Fibroblast of peridontal ligament (primary cell): ENCODE data around the gene LILRB3.
A peak's percentile ranks its signal among the peaks of the same experiment; 100 is the strongest.
"Not testable (repeated sequence)": the region's sequence is repeated elsewhere in the genome, so short reads cannot be mapped to it uniquely, and the experiment has no call there.

Experiments used
- DNase-seq: peaks from one replicate; pipeline ENCODE4 v3.0.0-alpha.2; 2010; ENCODE audit errors: extremely low read depth

LILRB3 gene

GRCh38 chr19:54222474-54223276, at the start of gene LILRB3:
TSS of gene LILRB3 (minus strand) at chr19:54223007. CDS start at chr19:54222976, 31 bp downstream.
- DNase-seq = not testable (repeated sequence)

DNA sequence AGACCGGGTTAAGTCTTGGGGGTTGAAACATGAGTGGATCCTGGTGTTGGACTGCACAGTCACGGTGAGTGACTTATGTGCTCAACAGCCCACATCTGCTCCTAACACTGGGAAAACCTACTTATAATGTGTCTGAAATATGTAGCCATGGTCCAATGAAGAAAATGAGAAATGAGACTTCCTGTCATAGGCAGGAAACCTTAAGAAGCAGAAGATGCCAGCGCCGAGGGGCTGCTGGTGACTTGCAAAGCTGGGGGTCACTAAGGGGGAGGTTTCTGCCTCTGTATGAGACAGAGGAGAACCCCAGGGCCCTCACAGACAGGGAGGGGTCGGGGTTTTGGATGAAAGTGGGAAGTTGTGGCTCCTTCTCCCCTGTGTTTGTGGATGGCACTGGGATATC, 49.4 kb upstream of the LILRB3 start:
- DNase-seq = not testable (repeated sequence)

- not testable (repeated sequence) for DNase-seq
Measured at GRCh38 chr19:54271587-54271986, 48.8 kb upstream of the LILRB3 start.

DNA sequence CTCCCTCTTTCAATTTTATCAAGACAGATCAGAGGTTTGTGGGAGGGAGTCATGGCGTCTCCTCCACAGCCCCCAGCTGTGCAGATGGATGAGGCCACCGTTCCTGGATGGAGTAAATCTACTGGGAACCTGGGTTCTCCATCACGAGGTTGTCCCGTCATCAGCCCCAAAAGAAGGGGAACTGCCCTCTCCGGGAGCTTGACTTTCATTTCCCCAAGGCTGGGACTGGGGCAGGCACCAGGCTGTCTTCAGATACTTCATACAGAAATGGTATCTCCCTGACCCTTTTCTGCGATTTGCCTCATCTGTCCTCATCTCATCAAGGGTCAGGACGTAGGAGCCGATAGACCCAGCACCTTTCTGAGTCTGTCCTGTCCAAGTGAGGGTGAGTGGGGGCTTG, 48.3 kb upstream of the LILRB3 start:
- DNase-seq = no peak

GRCh38 chr19:54268936-54269335, 46.1 kb upstream of the LILRB3 start:
- DNase-seq = no peak

- DNase-seq = peak; percentile 49
Measured at GRCh38 chr19:54266133-54266532, 43.3 kb upstream of the LILRB3 start.

GRCh38 chr19:54262470-54262869, 39.7 kb upstream of the LILRB3 start:
- DNase-seq = no peak

- DNase-seq = no peak
Measured at GRCh38 chr19:54262066-54262465, 39.3 kb upstream of the LILRB3 start.

DNA sequence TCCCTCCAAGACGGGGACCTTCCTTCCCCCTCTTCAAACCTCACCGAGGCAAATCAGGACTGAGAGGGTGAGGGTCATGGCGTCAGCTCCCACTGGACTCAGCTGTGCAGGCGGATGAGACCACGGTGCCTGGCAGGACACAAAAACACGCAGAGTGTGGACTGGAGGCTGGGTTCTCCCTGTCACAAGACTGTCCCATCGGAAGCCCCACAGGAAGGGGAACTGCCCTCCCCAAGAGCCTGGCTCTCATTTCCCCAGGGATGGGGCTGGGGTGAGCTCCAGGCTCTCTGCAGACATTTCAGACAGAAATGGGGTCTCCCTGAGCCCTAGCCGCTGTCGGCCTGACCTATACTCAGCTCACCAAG, 34.3 kb upstream of the LILRB3 start, which contains the start of gene LILRB5:
Gene LILRB5, minus strand, starts transcription at position 158 of the 365 bp plus-strand sequence. Its CDS starts 80 bp downstream, at position 78.
- no peak for DNase-seq

DNA sequence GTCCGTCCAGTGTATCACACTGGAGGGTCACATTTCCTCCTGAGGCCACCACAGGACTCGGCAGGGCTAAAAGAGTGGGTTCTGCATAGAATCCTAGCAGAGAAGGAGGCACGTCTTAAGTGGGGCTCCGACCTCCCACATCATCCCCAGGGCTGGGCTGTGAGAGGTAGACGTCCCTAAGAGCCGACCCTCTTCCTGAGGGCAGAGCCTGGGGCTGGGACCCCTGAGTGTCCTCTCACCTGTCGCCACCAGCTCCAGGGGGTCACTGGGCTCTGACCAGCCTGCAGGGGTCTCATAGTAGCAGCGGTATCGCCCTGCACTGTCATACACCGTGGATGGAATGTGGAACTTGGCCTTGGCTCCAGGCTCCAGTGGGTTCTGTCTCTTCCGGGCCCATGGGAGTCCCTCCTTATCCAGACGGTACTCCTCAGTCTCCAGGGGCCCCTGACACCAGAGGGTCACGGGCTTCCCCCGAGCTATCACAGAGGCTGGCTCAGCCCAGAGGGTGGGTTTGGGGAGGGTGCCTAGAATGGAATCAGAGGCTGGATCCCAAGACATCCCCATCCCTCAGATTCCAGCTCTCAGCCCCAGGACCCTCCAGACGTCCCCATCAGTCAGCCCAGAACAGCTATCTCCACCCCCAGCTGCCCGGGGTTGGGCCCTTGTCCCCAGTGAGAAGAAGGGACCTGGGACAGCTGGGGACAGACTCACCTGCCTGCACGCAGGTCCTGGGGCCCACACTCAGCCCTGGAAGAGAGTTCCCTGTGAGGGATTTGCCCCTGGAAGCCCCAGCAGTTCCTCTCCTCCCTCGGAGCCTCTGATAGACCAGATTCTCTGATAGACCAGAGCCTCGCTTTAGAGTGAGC, 33.7 kb upstream of the LILRB3 start:
- DNase-seq = no peak

- no peak for DNase-seq
Measured at GRCh38 chr19:54255105-54255775, 32.4 kb upstream of the LILRB3 start.

DNA sequence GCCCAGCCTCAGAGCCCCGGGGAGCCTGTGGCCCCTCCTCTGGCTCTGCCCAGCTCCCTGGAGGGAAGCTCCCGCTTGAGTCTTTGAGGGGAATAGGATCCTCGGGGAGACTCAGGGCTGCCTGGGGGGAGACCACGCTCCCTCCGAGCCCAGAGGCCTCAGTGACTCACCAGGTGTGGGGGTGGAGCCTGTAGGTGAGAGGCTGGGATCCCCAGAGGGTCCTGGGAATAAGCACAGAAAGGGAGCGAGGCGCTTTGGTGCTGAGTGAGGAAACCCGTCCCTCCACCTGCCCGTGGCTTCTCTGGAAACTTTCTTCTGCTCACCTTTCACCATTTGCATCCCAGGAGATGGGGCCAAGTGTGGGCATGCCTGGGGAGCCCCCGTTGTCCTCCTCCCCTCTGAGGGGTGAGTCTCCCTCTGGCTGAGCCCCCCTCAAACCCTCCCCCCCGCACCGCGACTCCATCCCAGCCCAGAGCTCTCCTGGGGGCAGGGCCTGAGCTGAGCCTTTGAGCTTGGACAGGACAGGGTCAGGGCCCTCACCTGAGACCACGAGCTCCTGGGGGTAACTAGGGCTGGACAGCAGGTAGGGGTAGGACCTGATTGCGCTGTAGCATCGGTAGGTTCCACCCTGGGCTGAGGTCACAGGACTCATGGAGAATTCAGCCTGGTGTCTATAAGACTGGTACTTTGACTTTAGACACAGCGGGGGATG, 31.5 kb upstream of the LILRB3 start:
- no peak for DNase-seq

DNA sequence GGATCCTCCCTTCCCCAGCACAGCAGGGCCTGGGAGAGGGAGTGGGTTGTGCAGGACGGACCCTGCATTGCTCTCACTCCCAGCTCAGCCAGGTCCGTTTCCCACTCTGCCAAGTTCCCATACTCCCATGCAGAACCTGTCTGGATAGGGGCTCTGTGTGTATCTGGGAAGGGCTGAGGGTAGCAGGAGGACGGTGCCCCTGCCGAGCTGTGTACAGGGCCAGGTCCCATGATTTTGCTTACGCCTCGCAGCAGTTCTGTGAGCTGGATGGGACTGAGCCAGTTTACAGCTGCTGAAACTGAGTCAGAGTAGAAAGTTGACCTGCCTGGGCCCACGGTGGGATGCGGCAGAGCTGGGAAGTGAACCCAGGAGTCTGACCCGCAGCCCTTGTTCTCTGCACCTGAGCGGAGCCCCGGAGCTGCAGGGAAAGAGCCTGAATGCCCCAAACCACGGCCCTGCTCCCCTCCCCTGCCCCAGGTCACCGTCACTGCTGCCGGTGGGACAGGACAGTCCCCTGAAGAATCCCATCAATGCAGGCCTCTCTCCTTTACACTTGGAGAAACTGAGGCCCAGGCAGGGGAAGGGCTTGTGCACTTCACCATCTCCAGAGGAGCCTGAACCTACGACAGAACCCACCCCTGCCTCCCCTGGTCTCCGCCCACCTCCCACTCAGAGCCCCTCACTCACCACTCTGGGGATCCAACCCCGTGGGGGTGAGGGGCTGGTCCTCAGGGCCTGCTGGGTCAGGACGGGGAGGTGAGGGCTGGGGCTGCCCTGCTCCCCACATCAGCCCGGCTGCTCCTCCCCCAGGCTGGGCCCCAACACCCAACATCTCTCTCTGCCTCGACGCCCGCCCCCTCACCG, 30.8 kb upstream of the LILRB3 start:
- no peak for DNase-seq

DNA sequence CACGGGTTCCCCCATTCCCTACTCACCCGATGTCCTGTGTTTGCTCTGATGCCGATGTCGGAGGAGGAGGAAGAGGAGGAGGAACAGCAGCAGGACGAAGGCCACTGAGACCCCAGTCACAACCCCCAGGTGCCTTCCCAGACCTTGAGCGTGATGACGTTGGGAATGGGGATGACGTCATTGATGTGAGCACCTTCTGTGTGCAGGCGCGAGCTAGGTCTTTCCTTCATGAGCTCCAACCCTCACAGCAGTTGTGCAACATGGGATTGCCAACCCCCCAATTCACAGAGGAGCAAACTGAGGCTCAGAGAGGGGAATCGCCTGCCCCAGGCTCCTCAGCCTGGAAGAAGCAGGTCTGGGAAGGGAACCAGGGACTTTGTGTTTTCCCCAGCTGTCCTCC, 30.0 kb upstream of the LILRB3 start:
- DNase-seq = no peak

GRCh38 chr19:54252243-54252642, 29.4 kb upstream of the LILRB3 start:
- DNase-seq = no peak

- DNase-seq = peak; percentile 3
Measured at GRCh38 chr19:54248016-54248601, 25.3 kb upstream of the LILRB3 start.

- no peak for DNase-seq
Measured at GRCh38 chr19:54247106-54247930, 24.5 kb upstream of the LILRB3 start.

GRCh38 chr19:54245936-54246335, 23.1 kb upstream of the LILRB3 start:
- no peak for DNase-seq

- DNase-seq = not testable (repeated sequence)
Measured at GRCh38 chr19:54243809-54244208, 21.0 kb upstream of the LILRB3 start.
